ENCODE results near the gene CACNA2D3.

Gene CACNA2D3

DNA sequence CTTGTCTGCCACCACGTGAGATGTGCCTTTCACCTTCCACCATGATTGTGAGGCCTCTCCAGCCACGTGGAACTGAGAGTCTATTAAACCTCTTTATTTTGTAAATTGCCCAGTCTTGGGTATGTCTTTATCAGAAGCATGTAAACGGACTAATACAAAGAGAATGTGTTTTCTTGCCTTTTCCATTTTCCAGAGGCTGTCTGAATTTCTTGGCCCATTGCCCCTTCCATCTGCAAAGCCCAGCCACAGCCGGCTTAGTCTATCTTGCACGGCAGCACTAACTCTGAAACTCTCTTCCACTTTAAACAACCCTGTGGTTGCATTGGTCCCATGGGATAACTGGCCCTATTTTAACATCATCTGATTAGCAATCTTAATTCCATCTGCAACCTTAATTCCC, 590.2 kb downstream of the CACNA2D3 start:
- no peak for DNase-seq

DNA sequence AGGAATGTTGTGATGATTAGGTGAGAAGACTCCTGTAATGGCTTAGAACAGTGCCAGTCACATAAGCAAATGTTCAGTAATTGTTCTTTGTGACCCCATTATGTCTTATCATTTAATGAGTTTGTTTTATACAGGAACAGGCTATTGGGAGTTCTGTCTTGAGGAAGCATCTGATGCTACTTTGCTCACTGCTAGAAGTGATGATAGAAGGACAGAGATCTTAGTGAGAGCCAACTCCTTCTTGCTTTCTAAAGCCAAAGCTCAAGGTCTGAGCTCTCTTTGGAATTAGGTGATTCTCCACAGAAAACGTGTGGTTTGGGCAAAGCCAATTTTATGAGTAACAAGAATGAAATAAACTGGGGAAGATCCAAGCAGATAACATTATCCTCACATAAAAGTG, 590.7 kb downstream of the CACNA2D3 start:
- DNase-seq: no peak

DNA sequence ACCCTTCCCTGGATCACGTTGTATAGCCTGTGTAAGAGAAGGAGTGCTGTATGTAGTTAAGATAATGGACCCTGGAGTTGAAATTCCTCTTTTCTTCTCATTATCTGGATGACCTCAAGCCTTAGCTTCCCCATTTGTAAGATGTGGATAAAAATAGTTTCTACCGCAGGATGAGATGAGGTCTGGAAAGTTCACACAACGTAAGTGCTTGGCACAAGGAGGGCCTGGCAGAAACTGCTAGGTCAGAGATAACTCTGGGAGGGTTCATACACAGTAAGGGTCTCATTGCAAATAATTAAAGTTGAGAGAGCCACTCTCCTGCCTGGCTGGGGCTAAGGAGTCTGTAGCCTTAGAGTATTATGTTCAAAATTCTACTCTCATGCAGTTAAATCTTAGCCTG, 591.1 kb downstream of the CACNA2D3 start:
- no peak for DNase-seq

DNA sequence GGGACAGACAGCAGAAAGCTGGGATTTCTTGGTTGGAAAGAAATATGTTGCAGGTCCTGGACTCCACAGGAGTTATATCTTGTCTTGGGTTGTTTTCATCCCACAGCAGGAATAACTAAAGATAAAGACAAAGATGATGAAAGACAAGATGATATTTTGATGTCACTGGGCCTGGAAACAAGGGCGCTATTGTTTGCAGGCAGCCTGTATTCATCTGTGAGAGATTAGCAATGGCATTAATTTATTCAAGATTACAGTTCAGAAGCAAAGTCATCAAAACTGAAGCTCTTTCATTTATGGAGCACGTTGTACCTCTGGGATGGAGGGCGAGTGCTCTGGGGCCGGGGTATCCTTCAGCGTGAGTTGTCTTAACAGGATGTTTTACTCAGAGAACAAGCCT, 591.7 kb downstream of the CACNA2D3 start:
- DNase-seq: no peak

DNA sequence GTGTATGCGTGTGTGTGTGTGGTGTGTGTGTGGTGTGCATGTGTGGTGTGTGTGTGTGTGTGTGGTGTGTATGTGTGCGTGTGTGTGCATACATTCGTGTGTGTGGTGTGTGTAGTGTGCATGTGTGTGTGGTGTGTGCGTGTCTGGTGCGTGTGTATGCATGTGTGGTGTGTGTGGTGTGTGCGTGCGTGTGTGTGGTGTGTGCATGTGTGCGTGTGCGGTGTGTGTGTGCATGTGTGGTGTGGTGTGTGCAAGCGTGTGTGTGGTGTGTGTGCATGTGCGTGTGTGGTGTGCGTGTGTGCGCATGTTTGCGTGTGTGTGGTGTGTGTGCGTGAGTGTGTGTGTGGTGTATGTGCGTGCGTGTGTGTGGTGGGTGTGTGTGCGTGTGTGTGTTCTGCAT, 595.2 kb downstream of the CACNA2D3 start:
- DNase-seq: no peak

DNA sequence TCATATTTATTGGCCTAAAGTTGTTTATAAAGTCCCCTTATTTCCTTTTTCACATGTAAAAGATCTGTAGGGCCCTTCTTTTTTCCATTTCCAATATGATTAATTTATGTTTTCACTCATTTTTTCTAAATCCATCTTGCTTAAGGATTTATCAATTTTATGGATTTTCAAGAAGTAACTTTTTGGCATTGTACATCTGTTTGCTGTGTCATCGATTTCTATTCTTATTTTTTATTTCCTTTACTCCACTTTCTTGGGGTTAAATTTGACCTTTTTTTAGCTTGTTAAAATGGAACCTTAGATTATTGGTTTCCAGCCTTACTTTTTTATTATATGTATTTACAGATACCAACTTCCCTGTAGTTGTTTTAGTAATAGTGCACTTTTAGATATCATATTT, 597.6 kb downstream of the CACNA2D3 start:
- DNase-seq: no peak

DNA sequence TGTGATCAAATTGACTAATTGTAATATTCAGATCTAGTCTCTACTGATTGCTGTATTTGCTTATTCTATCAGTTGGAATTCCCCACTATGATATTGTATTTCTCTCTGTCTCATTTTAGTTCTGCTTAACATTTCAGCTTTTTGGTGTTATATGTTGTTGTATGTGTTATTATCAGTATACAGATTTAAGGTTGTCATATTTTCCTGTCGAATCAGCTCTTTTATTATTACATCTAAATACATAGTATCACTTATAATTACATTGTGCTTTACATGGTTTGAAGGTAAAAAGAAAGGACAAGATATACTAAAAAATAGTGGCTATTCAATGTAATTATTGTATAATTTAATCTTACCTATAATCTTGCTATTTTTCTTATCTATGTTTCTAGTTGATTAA, 598.3 kb downstream of the CACNA2D3 start:
- no peak for DNase-seq

DNA sequence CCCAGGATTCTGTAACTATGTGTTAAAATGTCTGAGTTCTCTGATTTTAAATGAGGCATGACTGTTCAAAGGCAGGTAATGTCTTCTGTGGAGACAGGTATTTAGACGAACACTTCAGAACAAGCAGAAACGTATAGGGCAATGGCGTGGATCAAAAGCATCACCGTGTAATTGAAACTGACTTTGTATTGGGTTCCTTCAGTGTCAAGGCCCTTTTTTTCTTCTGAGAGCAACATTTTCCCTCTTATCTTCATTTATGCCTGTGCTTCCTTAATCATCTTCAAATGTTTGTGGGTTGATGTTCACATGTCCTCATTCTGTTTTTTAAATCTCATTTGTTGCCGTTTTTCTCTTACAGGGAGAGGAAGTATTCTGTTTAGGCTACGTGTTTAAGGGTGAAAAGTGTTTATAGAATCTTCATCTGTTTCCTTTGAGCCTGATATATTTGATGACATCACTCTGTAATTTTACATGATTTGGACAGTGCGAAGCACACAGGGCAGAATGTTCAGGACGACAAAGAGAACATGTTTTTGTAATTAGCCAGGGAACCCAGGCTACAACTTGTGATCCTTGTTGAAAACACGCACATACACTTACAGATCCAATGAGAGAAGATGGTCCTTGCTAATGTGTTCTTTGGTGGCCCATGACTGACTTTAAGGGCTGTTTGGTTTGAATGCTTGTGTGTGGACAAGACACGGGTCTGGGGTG, 609.5 kb downstream of the CACNA2D3 start:
- DNase-seq: no peak

DNA sequence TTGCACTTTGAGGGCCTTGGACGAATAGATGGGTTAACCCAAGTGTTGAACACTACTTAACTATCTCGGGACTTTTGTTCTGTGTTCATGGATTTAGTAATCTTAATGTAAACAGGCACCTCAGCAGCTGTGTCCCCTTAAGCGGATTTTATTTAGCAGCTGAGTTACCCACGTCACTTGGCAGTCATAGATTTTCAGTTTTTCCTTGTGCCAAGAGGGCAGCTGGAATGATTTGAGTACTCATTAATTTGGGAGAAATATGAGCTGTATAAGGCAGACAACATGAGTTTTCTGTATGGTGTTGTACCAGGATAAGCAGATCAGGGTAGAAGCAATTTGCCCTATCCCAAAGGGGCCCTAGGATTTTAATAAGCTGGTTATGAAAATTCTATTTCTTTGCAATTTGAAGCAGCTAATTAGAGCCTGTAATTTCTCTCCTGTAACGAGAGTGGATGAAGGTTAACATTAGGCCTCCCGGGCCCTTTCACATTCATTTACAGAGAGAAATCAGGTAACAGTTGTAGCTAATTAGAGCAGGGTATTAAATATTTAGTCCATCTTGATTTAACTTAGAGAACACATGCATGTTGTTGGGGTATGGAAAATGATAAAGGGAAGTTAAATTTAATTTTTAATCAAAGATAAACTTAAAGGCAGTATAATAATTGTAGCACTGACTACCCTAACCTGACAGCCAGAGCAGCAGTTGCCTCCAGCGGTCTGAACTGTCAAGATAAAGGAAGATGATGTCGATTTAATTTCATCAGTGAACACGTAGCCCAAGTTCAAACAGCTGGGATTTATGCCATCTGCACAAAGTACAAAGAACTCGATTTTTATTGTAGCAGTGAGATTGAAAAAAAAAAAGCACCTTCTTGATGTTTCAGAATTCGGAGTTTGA, 611.0 kb downstream of the CACNA2D3 start:
- peak; percentile 75 for DNase-seq

DNA sequence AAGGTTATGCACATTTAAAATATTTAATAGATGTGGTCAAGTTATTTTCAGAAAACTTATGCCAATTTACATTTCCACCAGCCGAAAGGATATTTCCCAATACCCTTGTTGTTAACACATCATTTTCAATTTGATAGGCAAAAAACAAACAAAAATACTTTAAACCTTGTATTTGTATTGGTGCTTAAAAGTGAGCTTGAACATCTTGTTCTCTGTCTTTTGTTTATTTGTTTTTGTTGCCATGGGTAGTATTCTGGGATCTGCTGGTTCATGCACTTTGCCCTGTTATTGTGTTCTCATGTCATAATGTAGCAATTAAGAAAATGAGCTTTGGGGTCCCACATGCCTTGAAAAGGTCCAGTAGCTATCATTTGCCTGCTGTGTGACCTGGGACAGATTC, 614.1 kb downstream of the CACNA2D3 start:
- no peak for DNase-seq

DNA sequence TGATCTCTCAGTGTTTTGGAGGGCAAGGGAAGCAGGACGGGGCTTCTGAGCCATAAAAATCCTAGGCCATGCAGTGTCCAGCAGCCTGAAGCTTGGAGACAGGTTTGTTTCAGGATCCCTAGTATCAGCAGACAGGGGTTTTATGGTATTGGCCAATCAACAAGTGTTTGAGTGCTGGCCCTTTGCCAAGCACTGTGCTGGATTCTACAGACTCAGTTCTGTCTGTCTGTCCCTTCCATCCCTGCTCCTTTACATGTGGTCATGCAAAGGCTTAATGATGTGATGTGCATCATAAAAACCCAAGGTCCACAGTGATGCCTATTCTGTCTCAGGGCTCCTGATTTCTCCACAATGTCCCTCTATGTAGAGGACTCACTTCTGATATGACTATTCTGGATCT, 621.4 kb downstream of the CACNA2D3 start:
- no peak for DNase-seq

DNA sequence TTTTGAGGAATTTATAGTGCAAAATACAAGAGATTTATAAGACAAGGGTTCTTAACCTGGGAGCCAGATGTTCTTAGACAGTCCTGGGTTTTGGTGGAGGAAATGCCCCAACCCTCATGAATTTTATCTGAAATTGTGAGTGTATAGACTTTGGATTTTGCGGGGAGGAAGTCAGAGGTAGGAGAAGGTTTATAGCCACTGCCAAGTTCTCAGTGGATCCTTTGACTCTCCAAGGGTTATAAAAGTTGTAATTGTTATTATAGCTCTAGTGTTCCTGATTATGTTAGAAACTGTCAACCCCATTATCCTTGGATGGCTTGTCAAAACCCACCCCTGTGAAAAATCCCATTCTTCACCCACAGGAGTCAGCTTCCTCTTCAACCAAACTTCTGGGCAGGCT, 621.9 kb downstream of the CACNA2D3 start:
- no peak for DNase-seq

DNA sequence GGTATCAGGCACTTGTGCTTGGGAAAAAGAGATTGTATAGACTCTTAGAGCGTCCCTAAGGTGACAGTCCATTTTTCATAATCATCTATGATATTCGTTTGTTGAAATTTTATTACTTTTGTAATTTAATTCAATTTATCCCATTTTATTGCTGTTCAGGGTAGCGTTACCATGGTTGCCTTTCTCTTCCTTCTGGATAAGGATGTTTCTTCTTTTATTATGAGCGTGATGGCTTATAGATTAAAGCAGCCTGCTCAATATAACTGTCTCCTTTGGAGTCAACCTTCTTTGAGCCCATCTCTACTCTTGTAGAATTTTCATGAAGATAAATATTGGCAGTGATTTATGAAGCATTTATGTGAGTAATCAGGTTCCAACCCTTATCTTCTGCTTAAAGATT, 623.5 kb downstream of the CACNA2D3 start:
- DNase-seq: no peak

DNA sequence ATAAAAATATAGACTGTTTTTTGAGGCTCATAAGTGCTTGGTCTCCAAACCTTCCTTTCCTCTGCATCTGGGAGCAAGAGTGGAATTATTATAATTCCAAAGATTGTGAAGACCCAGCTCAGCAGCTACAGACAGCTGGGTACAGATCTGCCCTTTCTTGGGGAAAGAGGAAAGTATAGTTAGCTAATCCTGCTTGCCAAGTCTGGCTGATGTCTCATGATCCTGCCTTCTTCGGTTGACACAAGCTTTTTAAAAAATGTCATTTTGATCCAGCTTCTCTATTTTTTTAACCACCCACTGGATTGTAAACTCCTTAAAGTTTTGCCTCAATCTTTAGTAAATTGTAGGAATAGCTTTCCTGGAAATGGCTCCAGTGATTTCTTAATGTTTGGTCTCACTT, 624.4 kb downstream of the CACNA2D3 start:
- no peak for DNase-seq

DNA sequence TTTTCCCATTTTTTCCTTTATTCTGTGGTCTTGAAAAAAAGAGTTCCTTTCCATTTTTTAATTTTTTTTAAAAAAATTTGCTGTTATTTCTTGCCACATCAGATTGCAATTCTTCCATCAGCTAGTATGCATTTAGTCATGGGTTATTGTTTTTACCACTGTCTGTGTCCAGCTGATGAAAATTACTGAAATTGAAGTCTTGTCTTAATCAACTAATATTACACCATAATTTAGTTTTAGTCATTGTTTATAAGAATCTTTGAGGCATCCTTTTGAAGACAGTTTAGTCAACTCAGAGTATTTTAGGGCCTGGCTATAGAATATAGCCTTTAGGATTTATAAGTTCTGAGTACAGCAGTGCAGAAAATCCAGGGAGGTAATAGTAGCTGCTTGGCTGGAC, 633.4 kb downstream of the CACNA2D3 start:
- DNase-seq: no peak

DNA sequence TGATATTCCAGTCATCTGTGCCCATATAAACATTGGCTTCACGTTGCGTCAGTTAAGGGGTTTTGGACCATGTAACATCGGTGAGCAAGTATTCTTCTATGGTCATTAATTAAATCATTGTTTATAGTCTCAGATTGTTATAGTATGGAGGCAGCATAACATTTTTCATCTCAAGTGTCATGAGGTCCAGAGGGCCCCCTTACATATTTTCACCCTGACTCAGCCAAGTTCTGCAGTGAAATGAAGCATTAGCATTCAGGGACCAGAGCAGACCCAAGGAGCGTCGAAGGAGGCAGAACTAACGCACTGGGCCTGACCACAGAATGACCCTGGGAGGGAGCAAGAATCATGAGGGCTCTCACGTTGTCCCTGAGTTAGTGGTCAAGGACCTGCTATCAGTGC, 634.0 kb downstream of the CACNA2D3 start:
- no peak for DNase-seq

DNA sequence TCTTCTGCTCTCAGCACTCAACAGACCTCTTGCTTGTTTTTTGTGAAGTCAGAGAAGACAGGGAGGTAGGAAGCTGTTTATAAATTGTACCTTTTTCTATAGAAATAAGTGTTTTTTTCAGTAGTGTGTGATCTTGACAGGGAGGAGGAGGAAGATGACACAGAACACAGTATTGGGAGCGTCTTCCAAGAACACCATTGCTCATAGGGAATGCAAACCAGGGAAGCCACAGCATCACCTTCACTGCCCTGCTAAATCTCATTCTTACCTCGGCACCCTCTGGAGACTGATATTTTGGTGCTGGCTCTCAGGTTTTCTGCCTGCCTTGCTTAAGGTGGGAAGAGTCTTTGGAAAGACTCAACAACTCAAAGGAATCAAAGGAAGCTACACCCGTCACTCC, 636.1 kb downstream of the CACNA2D3 start:
- DNase-seq: no peak

DNA sequence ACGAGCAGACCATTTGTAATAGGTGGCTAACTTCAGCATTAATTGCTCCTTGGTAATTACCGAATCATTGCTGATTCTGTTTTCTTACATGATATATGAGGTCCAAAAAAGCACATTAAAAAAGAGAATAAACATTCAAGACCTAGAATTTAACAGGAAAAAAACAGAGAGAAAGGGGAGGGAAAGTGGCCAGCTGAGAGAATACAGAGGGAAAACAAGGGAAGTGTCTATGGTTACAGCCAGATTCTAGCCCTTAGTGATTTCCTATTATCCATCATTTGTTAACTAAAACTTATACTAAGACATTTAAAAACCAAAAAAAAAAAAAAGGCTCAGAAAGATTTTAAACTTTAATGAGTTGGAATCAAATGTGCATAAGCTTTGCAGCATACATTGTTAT, 636.8 kb downstream of the CACNA2D3 start:
- no peak for DNase-seq

DNA sequence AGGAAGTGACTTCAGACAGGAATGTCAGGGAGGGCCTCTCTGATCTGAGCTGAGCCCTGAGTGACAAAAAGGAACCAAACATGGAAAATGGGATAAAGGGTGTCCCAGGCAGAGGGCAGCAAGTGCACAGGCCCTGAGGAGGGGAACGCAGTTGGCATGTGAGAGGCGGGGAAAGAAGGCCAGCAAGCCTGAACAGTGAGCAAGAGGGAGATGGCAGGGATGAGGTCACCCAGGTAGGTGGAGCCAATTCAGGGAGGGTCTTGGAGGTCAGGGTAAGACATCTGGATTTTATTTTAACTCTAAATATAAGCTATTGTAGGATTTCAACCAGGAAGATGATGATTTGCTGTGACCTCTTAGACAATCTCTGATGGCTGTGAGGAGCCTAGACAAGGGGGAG, 637.8 kb downstream of the CACNA2D3 start:
- DNase-seq: no peak

DNA sequence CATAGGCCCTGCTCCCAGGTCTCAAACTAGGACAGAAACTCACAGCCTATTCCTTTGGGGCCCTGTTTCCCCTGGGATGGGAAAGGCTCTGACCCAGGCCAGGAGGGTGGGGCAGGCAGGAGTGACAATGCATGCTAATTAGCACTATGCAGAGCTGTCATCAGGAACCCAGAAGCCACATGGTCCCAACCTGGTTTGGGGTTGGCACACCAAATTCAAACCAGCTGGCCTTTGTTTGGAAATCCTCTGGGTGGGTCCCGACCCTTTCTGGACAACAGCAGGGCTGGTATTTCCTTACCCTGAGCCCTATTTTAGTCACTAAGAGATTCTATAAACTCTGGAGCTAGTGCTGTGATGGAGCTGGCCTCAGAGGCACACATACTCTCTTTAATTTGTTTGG, 639.3 kb downstream of the CACNA2D3 start:
- DNase-seq: no peak

DNA sequence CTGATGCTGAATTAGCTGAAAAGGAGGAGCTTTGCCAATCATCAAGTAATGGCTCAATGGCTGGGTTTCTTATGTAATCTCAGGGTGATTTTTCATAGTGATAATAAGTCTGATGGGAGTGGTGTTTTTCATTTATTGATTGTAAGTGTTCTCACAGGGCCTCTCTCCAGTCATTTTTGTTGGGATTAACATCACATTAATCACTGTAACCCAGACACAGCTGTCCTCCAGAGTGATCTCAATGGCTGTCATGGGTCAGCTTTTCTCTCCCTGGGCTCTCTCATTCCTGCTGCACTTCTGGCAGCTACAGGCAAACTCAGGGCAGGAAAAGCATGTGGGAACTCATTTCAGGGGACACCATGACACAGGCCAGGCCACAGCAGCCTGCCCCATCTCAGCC, 642.6 kb downstream of the CACNA2D3 start:
- no peak for DNase-seq

DNA sequence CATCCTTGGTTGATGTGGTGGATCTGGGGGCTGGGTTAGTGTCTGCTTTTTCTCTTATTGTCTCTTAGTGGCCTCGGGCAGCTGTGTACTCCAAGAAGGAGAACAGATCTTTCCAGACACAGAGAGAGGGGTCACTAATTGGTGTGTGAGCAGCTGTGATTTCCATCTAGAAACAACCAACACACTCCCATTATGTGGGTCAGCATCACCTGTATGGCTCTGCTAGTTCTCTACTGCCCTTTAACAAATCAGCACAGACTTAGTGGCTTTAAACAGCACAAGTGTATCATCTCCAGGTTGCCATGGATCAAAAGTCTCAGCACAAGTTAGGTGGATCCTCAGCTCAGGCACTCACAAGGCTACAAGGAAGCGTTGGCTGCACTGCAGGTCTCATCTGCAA, 648.7 kb downstream of the CACNA2D3 start:
- peak; percentile 58 for DNase-seq

DNA sequence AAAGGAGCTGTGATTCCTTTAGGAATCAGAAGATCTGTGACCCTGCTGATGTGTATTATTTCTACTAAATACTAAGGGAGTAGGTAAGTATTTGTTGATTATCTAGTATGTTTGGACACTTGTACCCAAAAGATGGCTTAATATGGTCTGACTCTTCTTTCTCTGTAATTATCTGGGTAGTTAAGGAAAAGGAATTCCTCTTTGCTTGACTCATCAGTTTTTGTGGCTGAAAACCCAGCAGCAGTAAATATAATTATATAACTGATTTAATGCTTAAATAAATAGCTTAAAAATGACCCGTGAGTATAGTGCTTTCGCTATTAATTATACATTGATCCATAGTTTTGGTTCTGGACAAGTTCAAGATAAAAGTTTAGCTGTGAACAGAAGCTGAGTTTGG, 649.7 kb downstream of the CACNA2D3 start:
- no peak for DNase-seq

DNA sequence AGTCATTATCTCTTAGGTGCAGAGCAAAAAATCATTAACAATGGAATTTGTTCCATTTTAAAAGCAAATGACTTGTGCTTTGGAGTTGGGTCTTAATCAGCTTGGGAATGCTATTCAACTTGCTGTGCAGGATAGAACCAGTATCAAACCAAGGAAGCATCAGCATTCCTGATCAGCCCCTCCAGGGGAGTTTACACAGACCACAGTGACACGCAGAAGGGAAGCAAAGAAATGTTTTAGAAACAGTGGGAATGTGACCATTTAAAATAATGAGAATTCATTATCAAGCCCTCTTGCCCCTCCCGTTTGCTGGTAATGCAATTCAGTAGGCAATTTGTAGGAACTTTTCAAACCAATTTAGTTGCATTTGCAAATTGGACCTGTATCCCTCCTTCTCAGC, 650.4 kb downstream of the CACNA2D3 start:
- DNase-seq: no peak

DNA sequence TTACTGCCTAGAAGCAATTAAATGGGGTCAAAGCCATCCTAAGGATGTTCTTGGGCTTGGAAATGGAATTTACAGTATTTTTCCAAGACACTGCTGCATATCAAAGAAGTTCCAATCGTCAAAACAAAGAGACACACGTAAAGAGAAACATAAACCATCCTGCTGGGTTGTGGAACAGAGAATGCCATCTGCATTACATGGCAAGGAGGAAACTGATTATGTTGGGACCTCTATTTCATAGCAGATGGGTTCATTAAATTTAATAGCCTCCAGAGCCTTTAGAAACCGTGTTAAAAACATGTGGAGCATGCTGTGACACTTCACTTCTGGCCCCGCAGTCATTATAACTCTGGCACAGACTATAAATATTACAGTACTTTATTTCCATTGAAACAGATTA, 650.9 kb downstream of the CACNA2D3 start:
- peak; percentile 86 for DNase-seq
